ENCODE results near the gene RYR2. TPM values are rescaled to one million over a fixed set of nuclear protein-coding genes. Genes with fewer than 3 reads are reported as not detected.

The RYR2 gene
- total RNA-seq, 6 experiments from 2014 or later = 0.02 to 0.43 (median 0.16) TPM

DNA sequence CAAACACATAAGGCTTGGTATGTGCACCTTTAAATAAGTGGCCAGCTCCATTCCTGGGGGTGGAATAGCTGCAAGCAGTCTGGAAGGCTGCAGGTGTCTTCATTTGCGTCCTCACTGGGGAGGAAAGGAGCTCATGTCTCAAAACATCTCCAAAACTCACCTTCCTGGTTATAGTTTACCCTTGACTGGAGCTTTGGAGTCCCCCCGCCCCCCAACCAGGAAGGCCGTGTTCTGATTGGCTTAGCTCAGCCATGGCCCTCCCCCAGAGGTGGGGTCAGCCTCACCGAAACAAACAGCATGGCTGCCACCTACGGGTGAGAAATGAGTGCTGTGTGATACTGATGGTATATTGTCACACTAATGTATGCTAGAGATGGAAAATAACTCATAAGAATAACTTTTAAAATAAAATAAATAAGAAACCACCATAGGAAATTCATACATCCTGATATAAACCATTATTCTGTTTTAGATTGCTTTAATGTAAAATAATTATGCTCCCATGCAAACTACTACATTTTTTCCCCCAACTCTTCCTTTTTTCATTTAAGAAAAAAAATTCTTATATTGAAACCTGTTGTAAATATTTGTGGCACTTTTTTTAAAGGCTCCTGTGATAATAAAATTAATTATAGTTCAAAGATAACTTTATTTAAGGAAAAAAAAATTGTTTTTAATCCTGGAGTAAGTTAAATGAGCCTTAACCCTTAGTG is 757.9 kb downstream of the RYR2 start:
- TF ChIP-seq POLR2A (IDR thresholded peaks at IDR 0.05) = no peak
- TF ChIP-seq, protein P1, sequence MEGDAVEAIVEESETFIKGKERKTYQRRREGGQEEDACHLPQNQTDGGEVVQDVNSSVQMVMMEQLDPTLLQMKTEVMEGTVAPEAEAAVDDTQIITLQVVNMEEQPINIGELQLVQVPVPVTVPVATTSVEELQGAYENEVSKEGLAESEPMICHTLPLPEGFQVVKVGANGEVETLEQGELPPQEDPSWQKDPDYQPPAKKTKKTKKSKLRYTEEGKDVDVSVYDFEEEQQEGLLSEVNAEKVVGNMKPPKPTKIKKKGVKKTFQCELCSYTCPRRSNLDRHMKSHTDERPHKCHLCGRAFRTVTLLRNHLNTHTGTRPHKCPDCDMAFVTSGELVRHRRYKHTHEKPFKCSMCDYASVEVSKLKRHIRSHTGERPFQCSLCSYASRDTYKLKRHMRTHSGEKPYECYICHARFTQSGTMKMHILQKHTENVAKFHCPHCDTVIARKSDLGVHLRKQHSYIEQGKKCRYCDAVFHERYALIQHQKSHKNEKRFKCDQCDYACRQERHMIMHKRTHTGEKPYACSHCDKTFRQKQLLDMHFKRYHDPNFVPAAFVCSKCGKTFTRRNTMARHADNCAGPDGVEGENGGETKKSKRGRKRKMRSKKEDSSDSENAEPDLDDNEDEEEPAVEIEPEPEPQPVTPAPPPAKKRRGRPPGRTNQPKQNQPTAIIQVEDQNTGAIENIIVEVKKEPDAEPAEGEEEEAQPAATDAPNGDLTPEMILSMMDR (IDR thresholded peaks at IDR 0.05) = peak; percentile 55 to 73 (median 70)
- Histone ChIP-seq H3K4me1 (no peaks in the 10 kb centered on the region), H3K27me3 (no peaks in the 10 kb centered on the region), H3K27ac (no peak overlapping the region), H3K9me3 (no peaks in the 10 kb centered on the region), H3K4me3 (no peak overlapping the region), H3K36me3 (no peaks in the 10 kb centered on the region)
- peak; percentile 85 to 91 (median 88) for DNase-seq
- peak; percentile 100 for ATAC-seq
- intact Hi-C loops (cut with DNase I) = loop anchor here (5.0 to 10.0 kb wide), 2 partner anchors 115 to 118 kb away; no protein-coding TSS in a partner anchor
- 16% methylated on average over 5 of the region's 5 CpGs for WGBS (ENCODE audit: insufficient coverage, low coverage, low lambda C conversion rate, missing lambda C conversion rate)

DNA sequence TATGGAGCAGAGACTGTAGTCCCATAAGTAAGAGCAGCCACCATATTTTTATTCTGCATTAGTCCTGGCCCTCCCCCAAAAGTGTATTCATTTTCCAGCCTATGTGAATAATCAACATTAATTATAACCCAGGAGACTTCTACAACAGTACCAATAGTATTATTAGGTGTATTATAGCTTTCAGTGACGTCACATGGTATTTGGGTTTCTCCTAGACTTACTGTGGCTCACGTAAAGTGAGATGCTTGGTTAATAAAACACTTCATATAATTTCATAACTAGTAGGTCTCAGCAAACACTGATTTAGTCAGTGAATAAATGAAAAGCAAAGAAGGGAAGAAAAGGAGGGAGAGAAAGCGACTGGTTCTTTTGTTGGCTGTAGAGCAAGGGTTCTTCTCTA is 762.5 kb downstream of the RYR2 start:
- no peak overlapping the region for H3K4me3 ChIP-seq
- TF ChIP-seq, protein P1 (IDR thresholded peaks at IDR 0.05) = no peak
- 59% methylated on average over 2 of the region's 3 CpGs for WGBS (ENCODE audit: insufficient coverage, low coverage, low lambda C conversion rate, missing lambda C conversion rate)

DNA sequence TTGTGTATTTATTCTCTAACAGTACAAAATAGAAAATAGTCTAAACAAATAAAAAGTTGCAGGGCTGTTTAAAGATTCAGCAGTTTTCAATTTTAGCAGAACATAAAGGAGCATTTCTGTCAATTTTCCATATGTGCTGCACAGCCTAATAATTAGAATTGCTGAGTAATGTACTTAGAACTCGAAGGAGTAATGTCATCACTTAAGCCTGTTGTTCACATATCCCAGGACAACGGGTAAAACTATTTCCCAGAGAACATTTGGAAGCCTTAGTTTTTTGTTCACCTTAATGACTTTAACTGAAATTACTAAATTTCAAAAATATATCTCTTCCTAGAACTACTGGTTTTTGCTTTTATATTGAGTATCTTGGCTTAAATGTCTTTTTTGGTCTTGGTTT is 767.1 kb downstream of the RYR2 start:
- ATAC-seq (no peak), DNase-seq (no peak)
- H3K9me3 ChIP-seq = no peaks in the 10 kb centered on the region
- H3K4me3 ChIP-seq = no peak overlapping the region
- WGBS (ENCODE audit: insufficient coverage, low coverage, low lambda C conversion rate, missing lambda C conversion rate) = 44% methylated on average over 2 of the region's 2 CpGs
- H3K27ac ChIP-seq = no peak overlapping the region
- H3K36me3 ChIP-seq = no peaks in the 10 kb centered on the region
- no peak for TF ChIP-seq POLR2A (IDR thresholded peaks at IDR 0.05)
- TF ChIP-seq, protein P1 (IDR thresholded peaks at IDR 0.05) = no peak
- no peaks in the 10 kb centered on the region for H3K4me1 ChIP-seq
- H3K27me3 ChIP-seq = no peaks in the 10 kb centered on the region
- intact Hi-C loops (cut with DNase I) = loop anchor here in 1 of 2 donors (10.0 kb wide), 1 partner anchor 124 kb away; no protein-coding TSS in a partner anchor

More for the DNA sequence above, 762.5 kb downstream of the RYR2 start:
- no peaks in the 10 kb centered on the region for H3K27me3 ChIP-seq
- no peaks in the 10 kb centered on the region for H3K36me3 ChIP-seq
- H3K27ac ChIP-seq = no peak overlapping the region
- DNase-seq = no peak
- intact Hi-C loops (cut with DNase I) = loop anchor here in 1 of 2 donors (10.0 kb wide), 1 partner anchor 120 kb away; no protein-coding TSS in a partner anchor
- no peaks in the 10 kb centered on the region for H3K4me1 ChIP-seq
- no peak for ATAC-seq
- no peaks in the 10 kb centered on the region for H3K9me3 ChIP-seq

DNA sequence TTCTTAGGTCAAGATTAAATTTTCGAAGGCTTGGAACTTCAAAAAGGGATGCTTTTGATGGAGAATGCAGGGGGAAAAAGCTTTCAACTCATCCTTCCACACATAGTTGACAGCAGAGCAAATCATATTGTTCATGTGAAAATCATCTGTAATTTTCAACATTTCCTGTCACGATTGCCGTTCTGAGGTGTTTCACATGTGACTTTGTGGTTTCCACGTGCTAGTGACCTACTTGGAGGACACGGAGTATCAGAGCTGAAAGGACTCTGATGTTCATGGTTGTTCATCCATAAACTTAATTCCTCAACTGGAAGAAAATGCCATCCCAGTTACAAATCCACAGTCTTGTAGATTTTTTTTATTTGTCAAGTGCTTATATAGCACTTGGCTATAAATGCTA is 769.6 kb downstream of the RYR2 start:
- no peak for DNase-seq
- TF ChIP-seq POLR2A (IDR thresholded peaks at IDR 0.05) = no peak
- TF ChIP-seq, protein P1 (IDR thresholded peaks at IDR 0.05) = no peak
- WGBS (ENCODE audit: insufficient coverage, low coverage, low lambda C conversion rate, missing lambda C conversion rate) = 48% methylated on average over 5 of the region's 5 CpGs
- no peak for ATAC-seq
- Histone ChIP-seq H3K36me3 (no peaks in the 10 kb centered on the region), H3K9me3 (no peaks in the 10 kb centered on the region), H3K4me1 (no peaks in the 10 kb centered on the region), H3K27ac (no peak overlapping the region), H3K4me3 (no peak overlapping the region), H3K27me3 (no peaks in the 10 kb centered on the region)
- intact Hi-C loops (cut with DNase I) = no loop called here
